Measurements from ENCODE around the gene INHBE. TPM values are rescaled to one million over a fixed set of nuclear protein-coding genes. Genes with fewer than 3 reads are reported as not detected.

The INHBE gene
- polyA plus RNA-seq, 3 donors, result not detected

DNA sequence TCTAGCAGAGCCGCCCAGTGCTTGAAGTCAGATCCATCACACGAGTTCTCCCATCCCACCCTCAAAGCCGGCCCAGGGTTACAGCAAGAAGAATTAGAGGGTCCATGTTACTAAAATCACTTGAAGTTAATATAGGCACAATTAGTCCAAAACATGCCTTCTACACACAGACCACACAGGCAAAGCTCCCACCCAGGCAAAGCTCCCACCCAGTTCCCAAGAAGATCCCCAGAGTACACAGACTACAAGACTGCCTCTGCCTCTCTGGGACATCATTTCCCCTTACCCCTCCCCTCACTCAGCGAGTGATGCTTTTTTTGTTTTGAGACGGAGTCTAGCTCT, 7.8 kb downstream of the INHBE start:
- TF ChIP-seq, protein P1, sequence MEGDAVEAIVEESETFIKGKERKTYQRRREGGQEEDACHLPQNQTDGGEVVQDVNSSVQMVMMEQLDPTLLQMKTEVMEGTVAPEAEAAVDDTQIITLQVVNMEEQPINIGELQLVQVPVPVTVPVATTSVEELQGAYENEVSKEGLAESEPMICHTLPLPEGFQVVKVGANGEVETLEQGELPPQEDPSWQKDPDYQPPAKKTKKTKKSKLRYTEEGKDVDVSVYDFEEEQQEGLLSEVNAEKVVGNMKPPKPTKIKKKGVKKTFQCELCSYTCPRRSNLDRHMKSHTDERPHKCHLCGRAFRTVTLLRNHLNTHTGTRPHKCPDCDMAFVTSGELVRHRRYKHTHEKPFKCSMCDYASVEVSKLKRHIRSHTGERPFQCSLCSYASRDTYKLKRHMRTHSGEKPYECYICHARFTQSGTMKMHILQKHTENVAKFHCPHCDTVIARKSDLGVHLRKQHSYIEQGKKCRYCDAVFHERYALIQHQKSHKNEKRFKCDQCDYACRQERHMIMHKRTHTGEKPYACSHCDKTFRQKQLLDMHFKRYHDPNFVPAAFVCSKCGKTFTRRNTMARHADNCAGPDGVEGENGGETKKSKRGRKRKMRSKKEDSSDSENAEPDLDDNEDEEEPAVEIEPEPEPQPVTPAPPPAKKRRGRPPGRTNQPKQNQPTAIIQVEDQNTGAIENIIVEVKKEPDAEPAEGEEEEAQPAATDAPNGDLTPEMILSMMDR (IDR thresholded peaks at IDR 0.05), result peak; percentile 28
- Mint-ChIP-seq H3K4me1 (peaks cover 57% of the 10 kb centered on the region), H3K9me3 (peaks cover 0 to 10% (median 1%) of the 10 kb centered on the region in 7 donors), H3K27me3 (ENCODE audit: low read depth in 3 of 3) (peaks cover 46 to 57% (median 46%) of the 10 kb centered on the region in 3 donors), H3K36me3 (peaks cover 12 to 15% of the 10 kb centered on the region in 2 donors), H3K4me3 (peak overlapping the region; percentile 75 to 97), H3K27ac (peak overlapping the region in 1 of 7 donors; percentile 79)
- peak overlapping the region; percentile 61 for H2AFZ ChIP-seq (ENCODE audit: insufficient read depth, low read depth, low read length, poor library complexity, severe bottlenecking)
- no peak overlapping the region for H3K27ac ChIP-seq (ENCODE audit: low read depth in 1 of 2, low read length in 2 of 2)
- H4K20me1 ChIP-seq (ENCODE audit: insufficient read depth, low read length), result peaks cover 21% of the 10 kb centered on the region
- no peak overlapping the region for H3K9ac ChIP-seq (ENCODE audit: insufficient read depth, low read length, poor library complexity, severe bottlenecking)
- peaks cover 0 to 8% of the 10 kb centered on the region in 2 donors for H3K36me3 ChIP-seq (replicated peaks in 1 of 2; ENCODE audit: control insufficient read depth in 1 of 2, insufficient read depth in 2 of 2, low read length in 2 of 2)
- intact Hi-C loops (cut with micrococcal nuclease), result loop anchor here in 1 of 2 donors (5.0 kb wide), 1 partner anchor 531 kb away; the partner anchor contains the start of gene SDR9C7
- H3K79me2 ChIP-seq (ENCODE audit: insufficient read depth, low read length), result no peaks in the 10 kb centered on the region
- H3K9me3 ChIP-seq (replicated peaks in 1 of 2; ENCODE audit: control insufficient read depth in 1 of 2, insufficient read depth in 1 of 2, low read length in 2 of 2), result peaks cover 0 to 4% of the 10 kb centered on the region in 2 donors
- H3K4me3 ChIP-seq (replicated peaks in 1 of 3; ENCODE audit: low read depth in 2 of 3, low read length in 3 of 3), result peak overlapping the region in 1 of 3 experiments; percentile 75
- peaks cover 15 to 26% of the 10 kb centered on the region in 2 donors for H3K27me3 ChIP-seq (ENCODE audit: control insufficient read depth in 2 of 2, insufficient read depth in 2 of 2, low read length in 2 of 2)
- peak overlapping the region; percentile 89 for H3K4me2 ChIP-seq (replicated peaks; ENCODE audit: extremely low read depth, low read length, poor library complexity, severe bottlenecking)
- 58% methylated on average over 2 of the region's 5 CpGs for WGBS (ENCODE audit: insufficient coverage)
- H3K4me1 ChIP-seq (ENCODE audit: control insufficient read depth in 1 of 2, insufficient read depth in 2 of 2, low read length in 2 of 2), result peaks cover 42 to 58% of the 10 kb centered on the region in 2 donors
- no peak for DNase-seq

DNA sequence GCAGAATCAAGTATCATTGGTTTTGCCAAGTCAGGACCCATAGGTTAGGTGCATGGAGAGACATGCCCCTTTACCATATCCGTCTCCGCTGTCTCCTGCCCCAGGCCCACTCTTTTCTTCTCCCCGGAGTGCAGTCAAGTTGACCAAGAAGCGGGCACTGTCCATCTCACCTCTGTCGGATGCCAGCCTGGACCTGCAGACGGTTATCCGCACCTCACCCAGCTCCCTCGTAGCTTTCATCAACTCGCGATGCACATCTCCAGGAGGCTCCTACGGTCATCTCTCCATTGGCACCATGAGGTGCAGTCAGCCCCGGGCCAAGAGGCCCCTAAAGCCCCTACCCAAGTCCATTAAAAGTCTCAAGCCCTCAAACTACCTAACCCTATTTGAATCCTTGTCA, 9.5 kb downstream of the INHBE start:
- H3K27me3 Mint-ChIP-seq (ENCODE audit: low read depth in 3 of 3), result peaks cover 46 to 55% (median 46%) of the 10 kb centered on the region in 3 donors
- intact Hi-C loops (cut with micrococcal nuclease), result loop anchor here in 1 of 2 donors (5.0 kb wide), 1 partner anchor 532 kb away; the partner anchor contains the start of gene SDR9C7

More for the DNA sequence above, 9.5 kb downstream of the INHBE start:
- Mint-ChIP-seq H3K27ac (peak overlapping the region in 2 of 7 donors; percentile 7 to 35), H3K9me3 (peaks cover 0 to 10% (median 1%) of the 10 kb centered on the region in 7 donors), H3K4me3 (peak overlapping the region; percentile 6 to 16), H3K4me1 (peaks cover 49% of the 10 kb centered on the region), H3K36me3 (peaks cover 26 to 32% of the 10 kb centered on the region in 2 donors)
- H4K20me1 ChIP-seq (ENCODE audit: insufficient read depth, low read length), result peaks cover 38% of the 10 kb centered on the region
- H3K36me3 ChIP-seq (replicated peaks in 1 of 2; ENCODE audit: control insufficient read depth in 1 of 2, insufficient read depth in 2 of 2, low read length in 2 of 2), result peaks cover 7 to 25% of the 10 kb centered on the region in 2 donors
- peaks cover 33 to 49% of the 10 kb centered on the region in 2 donors for H3K4me1 ChIP-seq (ENCODE audit: control insufficient read depth in 1 of 2, insufficient read depth in 2 of 2, low read length in 2 of 2)
- DNase-seq, result no peak
- H3K79me2 ChIP-seq (ENCODE audit: insufficient read depth, low read length), result no peaks in the 10 kb centered on the region
- no peak overlapping the region for H3K4me2 ChIP-seq (replicated peaks; ENCODE audit: extremely low read depth, low read length, poor library complexity, severe bottlenecking)
- H2AFZ ChIP-seq (ENCODE audit: insufficient read depth, low read depth, low read length, poor library complexity, severe bottlenecking), result no peak overlapping the region
- 97% methylated on average over 10 of the region's 12 CpGs for WGBS (ENCODE audit: insufficient coverage)
- H3K9me3 ChIP-seq (replicated peaks in 1 of 2; ENCODE audit: control insufficient read depth in 1 of 2, insufficient read depth in 1 of 2, low read length in 2 of 2), result peaks cover 0 to 4% of the 10 kb centered on the region in 2 donors
- H3K9ac ChIP-seq (ENCODE audit: insufficient read depth, low read length, poor library complexity, severe bottlenecking), result no peak overlapping the region
- no peak overlapping the region for H3K27ac ChIP-seq (ENCODE audit: low read depth in 1 of 2, low read length in 2 of 2)
- TF ChIP-seq, protein P1 (IDR thresholded peaks at IDR 0.05), result no peak
- no peak overlapping the region for H3K4me3 ChIP-seq (replicated peaks in 1 of 3; ENCODE audit: low read depth in 2 of 3, low read length in 3 of 3)
- peaks cover 15 to 26% of the 10 kb centered on the region in 2 donors for H3K27me3 ChIP-seq (ENCODE audit: control insufficient read depth in 2 of 2, insufficient read depth in 2 of 2, low read length in 2 of 2)
